ENCODE results near the gene C11orf24.
"Not testable (repeated sequence)": the region's sequence is repeated elsewhere in the genome, so short reads cannot be mapped to it uniquely, and the experiment has no call there.

Gene C11orf24

DNA sequence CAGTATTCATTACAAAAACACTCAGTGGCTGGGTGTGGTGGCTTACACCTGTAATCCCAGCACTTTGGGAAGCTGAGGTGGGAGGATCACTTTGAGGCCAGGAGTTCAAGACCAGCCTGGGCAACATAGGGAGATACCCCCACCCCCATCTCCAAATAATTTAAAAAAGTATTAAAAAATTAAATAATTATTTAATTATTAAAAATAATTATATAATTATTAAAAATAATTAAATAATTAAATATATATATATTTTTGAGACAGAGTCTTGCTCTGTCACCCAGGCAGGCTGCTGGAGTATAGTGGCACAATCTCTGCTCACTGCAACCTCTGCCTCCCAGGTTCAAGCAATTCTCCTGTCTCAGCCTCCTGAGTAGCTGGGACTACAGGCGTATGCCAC lies 27.9 kb downstream of the C11orf24 start:
- DNase-seq: not testable (repeated sequence)

- no peak for DNase-seq
Measured at GRCh38 chr11:68242616-68243015, 29.2 kb downstream of the C11orf24 start.

DNA sequence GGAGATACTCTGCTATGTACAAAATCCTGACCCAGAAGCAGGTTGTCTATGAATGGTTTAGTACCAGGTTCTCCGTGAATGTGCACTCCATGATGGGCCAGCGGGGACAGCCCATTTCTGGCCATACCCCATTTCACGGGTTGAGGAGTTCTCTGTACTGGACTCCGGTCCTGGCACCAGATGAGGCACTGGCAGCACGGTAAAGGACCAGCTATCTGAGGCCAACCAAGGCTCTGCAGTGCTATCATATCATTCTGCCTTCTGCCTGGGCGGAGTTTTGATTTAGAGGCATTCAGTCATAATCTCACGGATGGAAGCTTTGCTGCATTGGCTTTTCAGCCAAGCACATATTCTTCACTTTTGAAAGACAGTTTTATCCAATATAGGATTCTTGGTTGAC lies 40.2 kb downstream of the C11orf24 start:
- no peak for DNase-seq

- DNase-seq: no peak
Measured at GRCh38 chr11:68229601-68230000, 42.2 kb downstream of the C11orf24 start.

DNA sequence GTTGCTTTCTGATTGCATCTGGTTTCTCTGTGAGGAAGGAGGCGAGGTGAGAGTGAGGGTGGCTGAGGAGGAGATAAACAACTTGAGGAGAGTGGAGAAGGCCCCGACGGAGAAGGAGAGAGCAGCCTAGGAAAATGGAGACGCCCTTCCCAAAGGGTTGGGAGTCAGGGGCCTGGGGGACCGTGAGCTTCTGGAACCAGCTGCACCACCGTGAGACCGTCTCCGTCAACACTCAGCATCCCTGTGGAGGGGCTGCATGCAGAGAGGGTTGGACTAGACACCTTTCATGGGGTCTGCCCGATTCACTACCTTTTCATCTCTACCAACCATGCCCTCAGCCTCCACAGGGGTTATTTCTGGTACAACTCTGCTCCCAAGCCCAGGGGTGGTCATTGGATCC lies 45.4 kb downstream of the C11orf24 start:
- no peak for DNase-seq

GRCh38 chr11:68224606-68225005 lies 47.2 kb downstream of the C11orf24 start:
- DNase-seq: no peak

GRCh38 chr11:68223275-68223674 lies 48.5 kb downstream of the C11orf24 start:
- no peak for DNase-seq

GRCh38 chr11:68221406-68221805 lies 50.4 kb downstream of the C11orf24 start:
- no peak for DNase-seq

DNA sequence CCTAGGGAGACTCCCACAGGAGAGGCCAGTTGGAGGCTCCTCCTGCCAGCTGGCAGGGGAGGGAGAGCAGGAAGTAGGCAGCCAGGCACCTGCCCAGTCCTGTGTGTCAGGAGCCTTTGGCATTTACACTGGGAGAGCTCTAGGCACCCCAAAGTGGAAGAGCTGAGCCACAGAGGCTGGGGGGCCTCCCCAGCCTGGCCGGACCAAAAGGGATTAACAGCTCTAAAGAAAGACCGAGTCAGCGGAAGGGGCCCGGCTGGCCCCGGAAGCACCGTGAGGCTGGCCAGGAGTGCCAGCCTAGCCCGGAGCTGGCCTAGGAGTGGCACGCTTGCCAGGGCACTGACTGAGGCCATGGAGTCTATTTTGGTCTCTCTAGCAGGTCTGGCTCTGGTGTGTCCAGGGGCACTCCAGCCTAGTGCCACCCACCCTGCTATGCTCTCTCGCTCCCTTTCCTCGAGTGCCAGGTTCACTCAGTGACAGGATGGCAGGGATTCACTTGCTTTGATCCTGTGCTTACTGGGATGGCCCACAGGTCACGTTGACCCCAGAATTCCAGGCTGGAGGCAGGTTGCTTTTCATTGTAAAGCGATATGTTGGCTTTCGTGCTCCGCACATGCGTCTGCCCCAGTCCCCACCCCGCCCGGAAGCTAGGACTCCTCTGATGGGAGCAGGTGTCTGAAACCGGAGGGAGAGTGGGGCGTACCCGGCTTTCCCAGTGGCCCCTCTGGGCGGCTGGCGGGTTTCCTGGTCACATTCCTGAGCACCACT lies 55.4 kb downstream of the C11orf24 start:
- no peak for DNase-seq

GRCh38 chr11:68215524-68216170 lies 56.1 kb downstream of the C11orf24 start:
- no peak for DNase-seq

GRCh38 chr11:68215087-68215445 lies 56.7 kb downstream of the C11orf24 start:
- no peak for DNase-seq

DNA sequence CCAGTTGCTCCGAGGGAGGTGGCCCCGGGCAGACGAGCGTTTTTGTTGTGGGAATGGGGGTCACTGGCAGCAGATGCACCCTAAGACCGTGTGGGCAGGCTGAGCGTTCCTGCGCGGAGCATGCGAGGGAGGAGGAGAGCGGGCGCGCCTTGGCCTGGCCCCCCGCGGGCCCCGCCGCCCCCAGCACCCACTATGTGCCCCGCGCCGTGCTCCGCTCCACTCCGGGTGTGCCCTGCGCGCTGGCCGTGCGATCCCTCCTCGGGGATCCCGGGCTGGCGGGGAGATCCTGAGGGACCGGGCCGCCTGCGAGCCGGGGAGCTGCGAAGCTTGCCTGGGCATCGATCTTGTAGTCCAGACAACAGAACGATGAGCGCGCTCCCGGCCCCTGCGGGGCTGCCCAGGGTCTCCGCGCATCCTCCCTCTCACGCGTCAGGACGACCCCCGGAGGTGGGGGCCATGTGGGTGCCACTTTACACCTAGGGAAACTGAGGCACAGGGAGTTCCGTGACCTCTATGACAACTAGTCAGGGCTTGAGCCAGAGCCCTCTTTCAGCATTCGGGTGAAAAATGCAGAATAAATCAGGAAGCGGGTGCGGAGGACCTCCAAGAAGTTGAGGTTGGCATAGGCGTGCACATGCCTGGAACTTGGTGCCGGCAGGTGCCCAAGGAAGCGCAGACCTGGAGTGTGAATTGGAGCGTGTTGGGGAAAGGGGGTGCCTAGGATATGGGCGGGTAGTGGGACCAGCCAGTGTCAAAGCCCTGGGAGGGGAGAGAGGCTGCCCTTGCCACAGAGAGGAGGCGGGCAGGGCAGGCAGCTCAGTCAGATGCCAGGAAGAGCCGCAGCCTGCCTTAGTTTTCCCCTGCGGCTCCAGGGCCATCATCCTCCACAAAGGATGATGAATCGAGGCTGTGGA lies 57.3 kb downstream of the C11orf24 start:
- no peak for DNase-seq

DNA sequence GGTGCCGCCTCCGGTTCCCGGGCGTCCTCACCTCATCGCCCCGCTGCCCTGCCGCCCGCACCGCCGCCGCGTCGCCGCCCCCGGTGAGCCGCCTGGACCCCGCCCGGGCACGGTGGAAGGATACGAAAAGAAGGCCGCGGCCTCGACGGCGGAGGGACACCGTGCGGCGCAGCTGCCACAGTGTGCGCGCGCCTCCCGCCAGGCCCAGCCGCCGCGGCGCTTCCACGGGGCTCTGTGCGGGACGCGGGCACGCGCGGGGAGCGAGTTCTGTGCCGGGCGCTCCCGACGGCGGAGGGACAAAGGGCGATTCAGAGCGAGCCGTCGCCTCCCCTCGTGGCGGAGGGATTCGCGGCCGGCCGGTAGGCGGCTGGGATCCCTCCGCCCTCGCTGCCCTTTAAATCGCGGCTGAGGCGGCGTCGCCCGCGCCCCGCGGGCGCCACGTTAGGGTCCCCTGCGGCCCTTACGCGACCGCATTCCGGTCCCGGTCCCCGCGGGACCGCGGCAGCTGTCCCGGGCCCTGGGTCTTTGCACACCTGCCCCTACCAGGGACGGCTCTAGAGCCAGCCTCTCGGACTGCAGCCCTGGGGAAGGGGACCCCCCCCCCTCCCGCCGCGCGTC lies 58.1 kb downstream of the C11orf24 start:
- peak; percentile 98 for DNase-seq

GRCh38 chr11:68213135-68213515 lies 58.6 kb downstream of the C11orf24 start, which contains the start of gene KMT5B:
KMT5B (minus strand) TSS chr11:68213296; CDS start chr11:68190076, 23,220 bp downstream.
- DNase-seq: no peak

- DNase-seq: peak; percentile 77
Measured at GRCh38 chr11:68212421-68213134, 59.2 kb downstream of the C11orf24 start.

- DNase-seq: no peak
Measured at GRCh38 chr11:68211546-68211945, 60.2 kb downstream of the C11orf24 start.

All from fibroblast of skin of right quadriceps (primary cell).